ACHN (cell line): ENCODE measurements around the gene ASPHD2.

Source experiments
- DNase-seq: peaks from one replicate; pipeline ENCODE4 v3.0.0-alpha.2; 2015
- in situ Hi-C: cut with HindIII; loops from 2 replicates; pipeline ENCODE4 v1.10.0; 2017; ENCODE audit warnings: low sequenced_read_pairs, low pct_ligation_motif_present, low pct_unique_long_range_greater_than_20kb

The ASPHD2 gene

DNA sequence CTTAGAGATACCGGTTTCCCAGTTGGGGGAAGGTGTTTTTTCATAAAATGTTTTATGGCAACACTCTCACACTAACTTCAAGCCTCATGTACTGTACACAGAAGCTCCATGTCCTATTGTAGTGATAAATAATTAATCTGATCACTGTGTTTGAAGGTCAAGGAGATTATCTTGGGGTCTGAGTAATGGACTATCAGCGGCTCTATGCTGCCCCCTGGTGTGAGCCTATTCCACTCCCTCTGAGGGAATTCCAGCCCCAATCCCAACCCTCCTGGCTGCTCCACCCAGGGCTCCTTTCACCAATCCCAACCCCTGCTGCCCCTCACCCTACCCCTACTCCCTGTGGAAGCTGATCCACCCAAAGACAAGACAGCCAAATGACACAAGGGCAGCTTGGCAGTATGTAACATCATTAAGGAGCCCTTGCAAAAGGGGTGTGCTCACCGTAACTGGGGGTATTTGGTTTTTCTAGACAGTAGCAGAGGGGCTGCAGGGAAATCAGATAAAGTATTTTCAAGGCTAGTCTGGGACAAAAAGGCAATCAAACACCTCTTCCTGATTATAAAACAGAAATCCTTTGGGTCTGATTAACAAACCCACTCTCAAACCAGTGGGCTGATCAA lies 32.2 kb downstream of the ASPHD2 start:
- DNase-seq = peak; percentile 55
- in situ Hi-C loops = no loop called here

DNA sequence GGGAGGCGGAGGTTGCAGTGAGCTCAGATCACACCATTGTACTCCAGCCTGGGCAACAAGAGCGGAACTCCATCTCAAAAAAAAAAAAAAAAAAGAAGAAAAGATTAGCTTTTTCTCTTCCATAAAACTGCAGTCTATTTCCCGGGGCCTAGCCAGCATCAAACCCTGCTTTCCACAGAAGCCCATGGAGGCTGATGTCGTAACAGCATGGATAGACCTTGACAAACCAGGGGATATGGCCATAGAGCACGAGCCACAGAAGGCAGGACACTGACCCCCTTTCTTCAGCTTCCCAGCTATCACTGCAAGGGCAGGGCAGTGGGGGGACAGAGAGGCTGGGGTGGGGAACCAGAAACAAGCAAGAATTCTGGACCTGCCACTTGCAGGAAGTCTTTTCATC lies 33.0 kb downstream of the ASPHD2 start:
- no peak for DNase-seq
- in situ Hi-C loops = no loop called here

DNA sequence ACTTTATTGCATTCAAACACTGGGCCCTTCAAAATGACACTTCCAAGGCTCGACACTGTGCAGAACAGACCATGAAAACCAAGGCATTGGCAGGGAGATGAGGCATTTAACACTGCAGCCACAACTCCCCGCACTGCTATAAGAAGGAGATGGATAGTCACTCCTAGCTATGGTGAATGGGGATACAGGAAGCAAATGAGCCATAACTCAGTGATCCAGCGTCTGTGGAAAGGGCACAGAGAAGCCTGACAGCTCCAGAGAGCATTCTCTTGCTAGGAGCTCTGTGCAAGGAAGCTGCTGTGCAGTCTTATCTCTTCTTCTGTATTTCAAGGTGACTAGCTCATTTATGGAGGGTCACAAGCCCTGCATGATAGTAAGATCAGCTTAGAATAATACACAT lies 33.6 kb downstream of the ASPHD2 start:
- in situ Hi-C loops = no loop called here
- DNase-seq = no peak

DNA sequence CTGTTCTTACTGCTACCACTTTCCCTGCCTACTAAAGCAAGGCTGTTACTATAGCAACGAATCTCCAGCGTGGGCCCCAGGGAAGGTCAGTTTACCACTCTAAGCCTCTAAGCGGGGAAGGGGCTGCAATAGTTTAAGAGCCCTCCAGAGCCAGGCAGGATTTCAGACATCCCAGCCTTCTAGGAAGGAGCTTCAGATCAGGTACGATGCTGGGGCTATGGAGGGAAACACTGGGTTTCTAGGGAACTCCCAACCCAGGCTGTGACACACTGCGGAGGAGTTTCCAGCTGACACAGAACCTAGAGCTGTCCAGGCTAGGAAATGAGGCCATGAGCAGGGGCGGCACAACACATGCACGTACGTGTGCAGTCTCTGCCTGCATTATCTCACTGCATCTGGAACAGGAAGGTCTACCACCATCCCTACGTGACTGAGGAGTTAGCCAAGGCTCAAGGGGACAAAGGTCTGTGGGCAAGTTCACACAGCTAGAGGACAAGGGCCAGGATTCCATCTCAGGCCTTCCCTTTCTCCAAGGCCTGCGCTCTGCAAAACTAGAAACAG lies 34.1 kb downstream of the ASPHD2 start:
- in situ Hi-C loops = no loop called here
- no peak for DNase-seq

DNA sequence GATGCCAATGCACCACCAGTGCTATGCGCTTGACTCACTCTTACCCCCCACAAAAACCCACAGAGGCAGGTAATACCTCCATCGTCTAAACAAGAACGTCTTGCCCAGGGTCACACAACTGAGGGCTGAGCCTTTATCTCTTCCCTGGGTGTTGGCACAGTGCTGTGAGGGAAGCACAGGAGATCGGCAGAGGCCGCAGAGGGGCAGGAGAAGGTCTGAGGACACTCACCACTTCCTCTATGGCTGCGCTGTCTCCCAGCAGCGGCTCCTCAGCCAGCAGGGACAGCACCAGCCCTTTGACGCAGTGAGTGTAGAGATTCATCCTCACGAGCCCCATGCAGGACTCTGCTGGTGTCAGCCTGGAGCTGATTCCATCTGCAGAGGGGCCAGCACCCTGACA lies 34.6 kb downstream of the ASPHD2 start:
- no peak for DNase-seq
- in situ Hi-C loops = no loop called here

DNA sequence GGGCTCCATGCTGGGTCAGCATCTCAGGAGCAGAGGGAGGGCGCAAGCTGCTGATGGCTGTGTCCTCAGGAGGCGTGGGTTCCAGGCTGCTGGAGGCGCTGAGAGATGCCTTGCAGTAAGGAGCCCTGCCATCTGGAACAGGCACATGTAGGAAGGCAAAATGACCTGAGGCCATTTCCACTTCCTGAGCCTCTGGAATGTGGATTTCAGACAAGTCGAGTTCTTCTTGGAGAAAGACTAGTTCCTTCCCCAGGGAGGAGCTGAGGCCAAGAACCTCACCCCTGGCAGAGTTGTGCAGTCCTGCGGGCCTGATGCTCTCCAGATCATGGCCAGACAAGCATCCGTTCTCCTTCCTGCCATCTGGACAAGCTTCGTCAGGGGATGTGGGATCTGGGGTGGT lies 35.3 kb downstream of the ASPHD2 start:
- no peak for DNase-seq
- in situ Hi-C loops = no loop called here

DNA sequence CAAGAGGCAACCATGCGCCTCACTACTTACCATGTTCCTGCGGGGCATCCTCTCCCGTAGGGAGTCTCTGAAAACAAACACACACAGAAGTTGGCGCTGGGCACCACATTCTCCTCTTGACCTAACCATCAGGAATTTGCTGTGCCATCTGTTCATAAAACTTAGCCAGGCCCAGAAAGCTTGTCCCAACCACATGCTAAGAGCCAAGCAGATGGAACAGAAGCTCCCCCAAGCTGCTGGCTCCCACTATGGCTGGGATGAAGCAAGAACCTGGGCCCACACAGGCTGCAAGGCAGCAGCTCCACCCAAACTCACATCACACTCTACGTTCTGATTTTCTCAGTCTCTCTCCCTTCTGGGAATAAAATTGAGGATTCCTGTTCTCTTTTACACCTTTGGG lies 37.1 kb downstream of the ASPHD2 start:
- in situ Hi-C loops = no loop called here
- no peak for DNase-seq

DNA sequence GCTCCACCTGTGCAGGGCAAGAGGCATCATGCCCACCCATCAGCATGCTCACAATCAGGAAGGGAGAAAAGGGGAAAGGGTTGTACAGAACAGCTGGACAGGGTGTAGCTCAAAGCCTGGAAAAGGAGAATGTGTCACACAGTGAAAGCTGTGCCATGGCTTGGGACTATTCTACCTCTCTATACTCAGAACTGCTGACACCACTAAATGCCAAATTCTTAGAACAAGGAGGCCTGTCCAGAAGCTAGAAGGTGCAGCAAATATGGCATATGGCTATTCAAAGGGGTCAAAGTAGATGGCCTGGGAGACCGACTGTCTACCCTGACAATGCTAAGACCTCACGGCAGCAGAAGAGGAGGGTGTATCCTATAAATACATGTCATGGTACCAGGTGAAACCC lies 41.7 kb downstream of the ASPHD2 start:
- no peak for DNase-seq
- in situ Hi-C loops = no loop called here

DNA sequence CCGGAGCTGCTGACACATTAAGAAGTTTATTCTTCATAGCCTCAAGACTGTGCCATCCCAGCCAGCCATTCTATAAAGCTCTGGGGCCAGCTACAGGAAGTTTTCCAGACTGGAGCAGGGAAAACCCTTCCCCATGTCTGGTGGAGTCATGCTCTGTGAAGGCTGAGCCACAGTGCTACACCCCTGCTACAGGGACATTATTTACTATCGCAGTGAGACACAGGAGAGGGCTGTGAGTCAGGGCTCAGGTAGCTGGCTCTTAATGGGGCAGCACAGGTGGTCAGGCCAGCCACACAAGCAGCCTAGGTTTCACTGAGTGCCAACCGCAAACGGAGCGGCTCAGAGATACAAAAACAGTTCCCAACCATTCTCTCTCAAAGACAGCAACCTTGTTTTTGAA lies 42.5 kb downstream of the ASPHD2 start:
- peak; percentile 88 for DNase-seq
- in situ Hi-C loops = no loop called here

DNA sequence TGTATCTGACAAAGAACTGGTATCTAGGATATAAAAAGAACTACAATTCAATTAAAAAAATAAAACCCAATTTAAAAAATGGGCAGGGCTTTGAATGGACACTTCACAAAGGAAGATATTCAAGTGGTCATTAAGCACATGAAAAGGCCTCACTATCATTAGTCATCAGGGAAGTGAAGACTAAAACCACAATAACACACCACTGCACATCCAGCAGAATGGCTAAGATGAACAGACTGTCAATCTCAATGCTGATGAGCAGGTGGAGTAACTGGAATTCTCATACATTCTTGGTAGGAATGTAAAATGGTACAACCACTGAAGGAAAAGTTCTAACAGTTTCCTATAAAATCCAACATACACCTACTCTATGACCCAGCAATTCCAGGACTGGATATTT lies 45.6 kb downstream of the ASPHD2 start:
- in situ Hi-C loops = no loop called here
- peak; percentile 48 for DNase-seq

DNA sequence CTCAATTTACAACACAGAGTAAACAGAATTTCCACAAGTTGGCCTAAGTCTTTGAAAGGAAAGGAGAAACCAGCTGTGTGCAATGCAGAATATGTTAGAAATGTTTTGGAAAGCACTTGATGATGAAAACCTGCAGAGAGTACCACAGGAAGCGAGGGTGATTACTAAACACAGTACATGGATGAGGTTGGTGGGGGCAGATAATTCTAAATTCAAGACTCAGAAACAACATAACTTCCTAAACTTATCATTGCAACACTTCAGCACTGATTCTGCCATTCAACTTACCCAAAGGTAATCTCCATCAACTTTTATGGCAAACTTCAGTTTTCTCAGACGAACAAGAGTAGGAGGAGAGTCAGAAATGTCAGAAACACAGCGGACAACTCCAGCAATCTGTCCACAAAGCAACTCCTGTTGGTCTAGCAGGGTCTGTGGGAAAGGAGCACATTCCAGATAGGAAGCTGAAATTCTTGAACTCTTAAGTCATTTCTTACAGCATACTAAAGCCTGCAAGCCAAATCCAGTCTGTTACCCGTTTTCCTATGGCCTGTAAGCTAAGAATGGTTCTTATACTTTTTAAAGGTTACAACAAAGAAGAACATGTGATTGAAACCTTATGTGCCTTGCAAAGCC lies 47.8 kb downstream of the ASPHD2 start:
- in situ Hi-C loops = no loop called here
- peak; percentile 70 for DNase-seq

DNA sequence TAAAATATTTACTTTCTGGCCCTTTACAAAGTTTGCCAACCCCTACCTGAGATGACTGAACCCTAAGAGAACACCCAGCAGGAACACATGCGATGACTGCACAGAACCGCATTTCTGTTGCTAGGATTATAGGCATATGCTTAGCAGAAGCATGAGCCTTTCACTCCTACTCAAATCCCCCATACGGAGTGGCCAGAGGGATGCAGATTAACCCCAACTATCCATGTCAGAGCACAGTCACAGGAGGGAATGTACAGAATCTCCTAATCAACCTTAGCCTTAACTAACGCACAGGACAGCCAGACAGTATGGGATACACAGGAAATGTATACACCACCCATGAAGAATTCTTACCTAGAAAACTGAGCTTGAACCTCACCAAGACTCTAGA lies 48.3 kb downstream of the ASPHD2 start:
- in situ Hi-C loops = no loop called here
- no peak for DNase-seq

DNA sequence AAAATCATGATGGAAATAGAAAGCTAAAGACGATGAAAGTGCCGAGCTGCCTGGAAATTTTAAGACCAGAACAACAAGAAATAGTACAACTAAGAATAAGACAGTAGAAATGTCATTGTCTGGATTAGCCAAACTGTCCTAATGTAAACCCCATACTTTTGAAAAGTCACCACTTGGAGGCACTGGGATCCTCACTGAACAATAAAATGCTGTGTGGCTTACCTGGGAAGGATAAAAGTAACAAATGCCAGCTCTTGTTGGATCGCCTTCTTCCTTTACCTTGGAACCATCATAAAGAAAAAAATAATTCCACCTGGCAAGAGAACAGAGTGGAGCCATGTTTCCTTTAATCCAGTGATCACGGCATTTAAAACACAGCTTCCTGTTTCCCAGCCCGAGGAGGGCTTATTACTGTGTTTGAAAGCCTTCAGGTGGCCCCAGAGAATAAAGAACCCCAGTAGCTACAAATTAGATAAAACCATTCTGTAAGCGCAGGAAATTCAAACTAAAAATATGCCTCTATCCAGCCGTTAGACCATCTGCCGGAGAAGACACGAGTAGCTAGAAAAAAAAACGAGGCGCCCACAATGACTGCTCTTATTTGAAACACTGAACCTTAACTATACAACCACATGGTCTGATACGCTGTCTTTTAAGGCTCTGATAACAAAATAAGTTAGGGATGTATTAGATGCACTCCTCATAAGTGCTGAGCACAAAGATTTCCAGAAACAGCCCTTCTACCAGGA lies 50.2 kb downstream of the ASPHD2 start:
- in situ Hi-C loops = no loop called here
- no peak for DNase-seq

DNA sequence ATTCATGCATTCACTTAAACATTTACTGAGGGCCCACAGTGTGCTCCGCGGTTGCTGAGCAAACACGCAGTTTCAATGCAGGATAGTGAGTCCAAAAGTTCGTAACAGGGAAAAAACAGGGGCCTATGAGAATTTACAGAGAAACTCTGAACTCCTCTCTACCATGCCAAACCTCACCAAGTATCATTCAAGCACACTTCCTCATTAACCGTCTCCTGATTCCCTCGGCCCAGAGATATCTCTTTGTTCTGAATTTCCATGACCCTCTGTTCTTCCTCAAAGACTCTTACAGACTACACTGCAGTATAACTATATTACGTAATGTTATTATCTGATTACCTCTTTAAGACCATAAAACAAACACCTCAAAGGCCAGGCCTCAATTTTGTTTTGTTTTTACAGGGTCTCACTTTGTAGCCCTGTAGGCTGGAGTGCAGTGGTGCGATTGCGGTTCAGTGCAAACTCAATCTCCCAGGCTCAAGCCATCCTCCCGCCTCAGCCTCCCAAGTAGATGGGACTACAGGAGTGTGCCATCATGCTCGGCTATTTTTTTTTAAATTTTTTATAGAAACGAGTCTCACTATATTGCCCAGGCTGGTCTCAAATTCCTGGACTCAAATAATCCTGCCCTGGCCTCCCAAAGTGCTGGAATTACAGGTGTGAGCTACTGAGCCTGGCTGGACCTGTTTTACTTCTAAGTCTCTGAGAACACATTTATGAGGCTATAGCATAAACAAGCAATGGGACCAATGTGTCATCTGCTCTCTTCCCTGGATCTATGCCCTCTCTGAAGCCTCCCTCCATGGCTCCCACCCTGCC lies 50.9 kb downstream of the ASPHD2 start:
- DNase-seq = no peak
- in situ Hi-C loops = no loop called here

DNA sequence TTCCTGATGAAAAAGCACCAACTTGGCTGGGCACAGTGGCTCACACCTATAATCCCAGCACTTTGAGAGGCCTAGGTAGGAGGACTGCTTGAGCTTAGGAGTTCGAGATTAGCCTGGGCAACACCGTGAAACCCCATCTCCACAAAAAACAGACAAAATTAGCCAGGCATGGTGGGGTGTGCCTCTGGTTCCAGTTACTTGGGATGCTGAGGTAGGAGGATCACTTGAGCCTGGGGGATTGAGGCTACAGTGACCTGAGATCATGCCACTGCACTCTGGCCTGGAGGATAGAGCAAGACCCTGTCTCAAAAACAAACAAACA lies 51.5 kb downstream of the ASPHD2 start:
- in situ Hi-C loops = no loop called here

DNA sequence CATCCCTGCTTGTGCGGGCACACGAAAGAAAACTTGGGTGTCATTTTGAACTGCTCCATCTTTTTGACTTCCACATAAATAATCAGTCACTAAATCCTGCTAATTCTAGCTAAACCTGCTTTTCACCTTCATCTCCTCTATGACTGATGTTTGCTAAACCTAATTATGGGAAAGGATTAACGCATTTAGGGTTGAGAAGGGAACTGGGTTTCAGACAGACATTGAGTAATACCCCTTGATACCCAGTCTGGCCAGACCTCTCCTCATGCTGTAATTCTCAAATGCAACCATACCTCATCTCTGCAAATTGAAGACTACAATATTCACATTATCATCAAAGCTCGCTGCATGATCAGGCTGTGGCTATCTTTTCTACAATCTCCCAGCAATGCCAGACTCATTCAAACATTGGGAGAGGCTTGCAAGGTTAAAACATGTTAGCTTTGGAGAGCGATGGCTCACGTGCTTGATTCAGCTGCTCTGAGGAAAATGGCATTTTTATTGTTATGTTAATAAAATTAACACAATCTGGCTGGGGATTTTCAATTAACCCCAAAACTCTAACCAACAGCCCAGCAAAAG lies 52.1 kb downstream of the ASPHD2 start:
- DNase-seq = no peak
- in situ Hi-C loops = no loop called here

More for the DNA sequence above, 51.5 kb downstream of the ASPHD2 start:
- DNase-seq = no peak

DNA sequence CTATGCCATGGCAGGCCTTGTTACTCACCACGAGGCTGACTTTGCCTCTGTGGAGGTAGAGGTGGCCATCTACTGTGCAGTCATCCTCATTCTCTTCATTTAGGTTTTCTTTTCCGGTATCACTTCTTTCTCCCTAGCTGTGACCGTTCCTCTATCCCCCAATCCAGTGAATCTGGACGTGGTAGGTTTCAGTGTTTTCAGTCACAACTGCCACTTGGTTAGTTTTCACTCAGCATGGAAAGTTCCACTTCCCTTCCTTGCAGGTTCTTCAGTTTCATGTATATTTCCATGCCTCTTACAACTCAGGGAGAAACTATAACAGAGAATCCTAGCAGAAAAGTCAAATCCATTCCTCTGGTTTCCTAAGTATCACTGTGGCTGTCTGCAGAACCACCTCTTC lies 52.6 kb downstream of the ASPHD2 start:
- in situ Hi-C loops = no loop called here
- DNase-seq = no peak

DNA sequence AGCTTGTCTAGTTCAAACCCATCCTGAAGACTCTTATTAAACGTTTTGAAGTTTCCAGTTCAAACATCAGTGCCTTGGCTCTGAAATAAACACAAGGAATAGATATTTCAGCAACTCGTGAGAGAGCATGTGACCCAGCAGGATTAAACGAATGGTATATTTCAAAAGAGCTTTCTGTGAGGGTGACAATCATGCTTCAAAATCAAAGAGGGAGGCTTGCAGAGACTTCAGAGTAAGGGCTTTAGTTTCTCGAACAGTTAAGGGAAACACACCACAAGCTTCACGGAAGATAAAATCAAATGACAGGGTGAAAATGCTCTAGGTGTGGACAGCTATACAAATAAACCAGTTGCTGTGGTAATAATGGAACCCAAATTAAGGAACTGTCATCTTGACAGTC lies 53.1 kb downstream of the ASPHD2 start:
- in situ Hi-C loops = no loop called here
- no peak for DNase-seq

DNA sequence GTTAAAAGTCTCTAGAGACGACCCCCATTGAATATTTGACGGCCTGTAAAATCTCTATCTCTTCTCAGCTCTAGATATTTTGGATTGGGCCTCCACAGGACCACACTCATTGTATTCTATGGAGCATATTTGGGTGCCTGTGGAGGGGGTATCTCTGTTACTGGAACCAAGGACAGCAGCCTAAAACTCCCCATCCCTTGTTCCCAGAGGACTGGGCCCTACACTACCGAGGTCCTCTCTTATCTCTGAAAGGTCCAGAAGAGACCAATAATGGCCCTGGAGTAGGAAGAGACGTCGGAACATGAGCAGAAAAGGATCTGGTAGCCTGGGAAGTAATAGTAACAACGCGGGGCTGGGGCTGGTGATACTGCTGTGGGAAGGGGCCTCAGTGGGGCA lies 54.0 kb downstream of the ASPHD2 start:
- DNase-seq = no peak
- in situ Hi-C loops = no loop called here
